CD4-positive, alpha-beta T cell treated with Interleukin-4 for 4 hours (primary cell): ENCODE results near the gene ASB1.

Experiments used
- DNase-seq: peaks from one replicate; pipeline ENCODE4 v3.0.0-alpha.2; 2020

Gene ASB1

DNA sequence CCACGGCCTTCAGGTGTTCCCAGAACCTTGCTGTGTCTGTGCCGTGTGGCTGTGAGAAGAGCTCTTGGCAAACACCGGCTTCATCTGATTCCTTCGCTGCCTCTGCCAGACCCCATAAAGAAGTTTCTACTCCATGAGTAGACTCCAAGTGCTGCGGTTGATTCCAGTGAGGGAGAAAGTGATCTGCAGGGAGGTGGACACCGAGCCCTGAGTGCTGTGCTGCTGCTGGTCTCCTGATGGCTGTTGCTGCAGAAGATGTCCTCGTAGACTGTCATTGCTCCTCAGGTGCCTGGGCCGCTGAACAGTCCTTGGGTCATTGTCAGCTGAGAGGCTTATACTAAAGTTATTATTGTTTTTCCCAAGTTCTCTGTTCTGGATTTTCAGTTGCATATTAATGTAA lies 19.6 kb downstream of the ASB1 start:
- no peak for DNase-seq

DNA sequence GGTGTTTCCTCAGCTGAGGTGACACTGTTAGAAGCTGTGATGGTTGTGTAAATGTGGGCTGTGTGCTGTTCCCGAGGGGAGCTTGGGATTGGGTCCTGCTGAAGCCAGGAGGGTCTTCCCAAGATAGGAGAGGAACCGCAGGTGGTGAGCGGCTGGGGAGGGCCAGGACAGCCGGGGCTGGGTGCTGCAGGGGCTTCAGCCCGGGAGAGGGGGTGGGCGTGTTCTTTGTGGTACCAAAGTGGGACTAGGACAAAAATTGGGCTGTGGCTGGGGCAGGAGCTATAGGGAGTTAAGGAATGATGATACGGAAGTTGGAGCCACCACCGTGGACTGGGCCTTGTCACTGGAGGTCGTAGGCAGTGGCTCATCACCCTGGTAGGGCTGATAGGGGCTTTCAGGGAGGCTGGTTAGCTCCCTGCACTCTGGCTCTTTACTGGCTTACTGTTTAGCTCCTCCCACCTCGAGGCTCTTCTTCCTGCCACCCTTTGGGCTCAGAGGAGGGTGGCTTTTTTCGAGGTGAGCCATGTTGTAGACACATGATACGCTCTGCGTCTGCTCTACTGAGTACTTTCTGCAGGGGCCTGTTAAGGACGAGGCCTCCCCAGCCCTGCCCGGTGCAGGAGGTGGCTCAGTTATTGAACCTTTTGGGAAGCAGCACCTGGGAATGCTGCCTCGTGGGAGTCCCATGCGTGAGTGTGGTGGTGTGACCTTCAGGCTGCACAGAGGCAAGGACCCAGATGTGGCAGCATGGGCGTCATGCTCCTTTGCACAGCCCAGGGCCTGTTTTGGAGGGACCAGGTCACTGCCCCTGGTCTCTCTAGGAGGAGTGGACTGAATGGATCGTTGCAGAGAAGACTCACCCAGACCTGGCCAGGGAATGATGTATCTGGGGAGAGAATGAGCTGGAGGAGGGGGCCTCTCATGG lies 21.6 kb downstream of the ASB1 start:
- DNase-seq, result no peak

DNA sequence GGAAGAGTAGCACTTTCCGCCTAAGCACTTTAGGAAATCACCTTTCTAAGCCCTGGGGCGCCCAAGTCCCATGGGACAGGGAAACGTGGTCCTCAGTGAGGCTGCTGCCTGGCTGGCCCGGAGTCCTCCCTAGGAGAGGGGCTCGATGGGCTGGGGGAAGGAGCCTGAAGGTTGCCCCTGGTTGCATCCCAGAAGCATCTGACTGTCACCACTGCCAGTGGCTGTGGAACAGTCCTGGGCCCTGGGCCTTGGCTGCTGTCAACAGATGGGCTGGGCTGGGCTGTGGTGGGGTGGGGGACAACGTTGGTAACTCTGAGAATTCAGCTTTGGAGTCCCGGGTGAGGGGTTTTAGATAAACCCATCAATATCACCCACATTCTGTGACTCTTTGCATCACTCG lies 22.5 kb downstream of the ASB1 start:
- no peak for DNase-seq

DNA sequence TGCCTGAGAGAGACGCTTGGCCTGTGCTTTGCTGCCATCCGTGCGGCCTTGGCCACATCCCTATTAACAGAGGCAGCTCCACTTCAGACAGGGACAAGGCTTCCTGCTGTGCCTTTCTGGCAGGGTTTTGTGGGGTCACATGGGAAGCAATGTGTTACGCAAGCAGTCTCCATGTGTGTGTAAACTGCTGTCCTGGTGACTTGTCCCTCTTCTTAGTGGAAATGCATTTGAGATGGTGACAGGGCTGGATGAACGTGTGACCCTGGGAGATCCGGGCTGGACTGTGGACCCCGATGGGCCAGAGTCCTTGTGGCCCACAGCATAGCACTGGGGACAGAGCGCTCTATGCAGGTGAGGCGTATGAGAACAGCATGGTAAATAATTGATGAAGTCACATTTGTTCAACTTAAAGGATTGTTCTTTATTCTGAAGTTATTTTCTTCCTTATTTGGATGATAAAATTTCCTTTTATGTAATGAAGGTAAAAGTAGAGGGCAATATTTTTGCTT lies 23.2 kb downstream of the ASB1 start:
- no peak for DNase-seq

DNA sequence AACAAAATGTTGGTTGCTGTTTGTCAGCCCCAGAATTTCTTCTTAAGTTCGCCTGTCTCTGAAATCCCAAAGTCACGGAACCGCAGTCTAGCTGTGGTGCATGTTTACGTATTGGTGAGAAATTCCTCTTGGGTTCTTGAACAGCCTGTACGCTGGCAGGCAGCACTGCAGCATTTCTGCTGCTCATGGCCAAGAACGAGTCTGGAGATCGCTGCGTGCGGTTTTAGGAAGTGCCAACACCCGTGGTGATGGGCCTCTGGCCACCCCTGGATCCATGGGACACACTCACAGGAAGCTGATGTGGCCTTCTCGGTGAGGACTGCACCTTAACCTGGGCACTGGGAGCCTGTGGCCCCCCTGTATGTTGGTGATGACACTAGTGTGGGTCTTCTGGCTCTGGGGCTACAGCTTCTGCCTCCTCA lies 23.7 kb downstream of the ASB1 start:
- DNase-seq, result no peak

DNA sequence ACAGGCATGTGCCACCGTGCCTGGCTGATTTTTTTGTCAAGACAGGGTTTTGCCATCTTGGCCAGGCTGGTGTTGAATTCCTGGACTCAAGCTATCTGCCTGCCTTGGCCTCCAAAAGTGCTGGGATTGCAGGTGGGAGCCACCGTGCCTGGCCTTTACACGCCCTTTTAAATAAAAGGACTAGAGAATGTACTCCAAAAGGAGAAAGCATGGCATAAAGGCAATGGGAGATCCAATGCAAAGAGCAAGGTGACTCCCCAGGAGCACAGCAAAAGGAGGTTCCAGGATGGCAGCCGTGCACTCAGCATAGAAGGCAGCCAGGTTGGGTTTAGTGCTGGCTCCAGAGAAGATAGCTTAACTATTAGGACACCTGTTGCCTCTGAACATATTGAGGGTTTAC lies 27.1 kb downstream of the ASB1 start:
- no peak for DNase-seq

DNA sequence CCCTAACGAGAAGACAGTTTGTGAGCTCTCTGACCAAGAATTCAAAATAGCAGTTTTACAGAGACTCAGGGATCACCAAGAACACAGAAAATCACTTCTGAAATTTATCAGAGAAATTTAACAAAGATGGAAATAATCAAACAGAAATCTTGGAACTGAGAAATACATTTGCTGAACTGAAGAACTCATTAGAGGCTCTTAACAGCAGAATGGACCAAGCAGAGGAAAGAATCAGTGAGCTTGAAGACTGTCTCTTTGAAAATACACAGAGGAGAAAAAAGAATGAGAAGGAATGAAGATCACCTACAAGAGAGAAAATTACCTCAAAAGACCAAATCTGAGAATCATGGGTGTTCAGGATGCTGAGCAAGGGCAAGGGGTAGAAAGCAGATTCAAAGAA lies 29.7 kb downstream of the ASB1 start:
- DNase-seq, result no peak

DNA sequence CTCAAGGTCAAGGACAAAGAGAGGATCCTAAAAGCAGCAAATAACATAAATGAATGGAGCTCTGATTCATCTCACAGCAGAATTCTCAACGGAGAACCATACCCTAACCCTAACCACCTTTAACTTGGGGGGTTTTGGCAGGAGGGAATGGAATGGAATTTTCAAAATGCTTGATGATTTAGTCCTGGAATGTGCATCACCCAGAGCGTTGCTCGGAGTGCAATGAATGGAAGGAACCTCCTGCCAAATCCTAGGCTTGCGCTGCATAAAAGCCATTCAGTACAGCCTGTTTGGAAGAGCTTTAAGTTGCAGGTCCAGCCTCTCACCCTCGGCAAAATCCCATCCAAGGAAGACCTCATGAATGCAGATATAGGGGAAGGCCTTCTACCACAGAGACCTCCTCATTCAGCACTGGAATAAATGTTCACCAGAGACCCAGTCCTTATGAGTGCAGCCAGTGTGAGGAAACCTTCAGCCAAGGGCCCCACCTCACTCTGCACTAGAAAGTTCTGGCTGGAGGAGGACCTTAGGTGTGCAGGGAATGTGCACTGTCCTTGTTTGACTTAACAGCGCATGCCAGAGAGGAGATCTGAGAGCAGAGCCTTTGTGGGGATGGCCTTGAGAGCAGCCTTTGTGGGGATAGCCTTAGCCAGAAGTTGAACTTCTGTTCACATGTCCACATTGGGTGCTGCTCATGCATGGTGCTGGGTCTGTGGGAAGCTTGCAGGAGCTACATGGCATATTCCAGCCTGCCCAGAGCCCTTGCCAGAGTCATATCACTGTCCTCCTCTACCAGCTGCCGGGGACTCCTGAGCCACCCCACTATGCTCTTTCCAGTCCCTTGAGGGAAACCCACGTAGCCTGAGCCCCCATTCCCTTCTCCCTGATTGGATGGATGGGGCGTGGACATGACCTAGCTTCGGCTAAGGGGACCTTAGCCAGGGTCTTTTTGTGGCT lies 30.5 kb downstream of the ASB1 start:
- DNase-seq, result no peak

DNA sequence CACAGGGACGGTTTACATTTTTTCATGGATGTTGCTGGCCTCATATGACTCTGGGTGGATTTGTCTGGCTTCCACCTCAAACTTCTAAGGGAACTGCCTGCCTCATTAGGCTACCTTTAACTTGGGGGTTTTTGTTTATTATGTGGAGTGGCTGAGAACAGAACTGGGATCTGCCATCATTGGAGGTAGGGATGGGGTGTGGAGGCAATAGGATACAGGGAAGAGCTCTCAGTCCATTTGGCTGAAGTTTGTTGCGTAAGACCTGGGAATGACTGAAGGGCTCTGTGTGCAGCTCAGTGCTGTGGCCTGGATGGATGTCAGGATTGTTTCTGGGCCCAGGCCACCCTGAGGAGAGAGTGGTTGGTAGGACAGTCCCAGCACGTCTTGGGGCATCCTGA lies 31.2 kb downstream of the ASB1 start:
- DNase-seq, result no peak

DNA sequence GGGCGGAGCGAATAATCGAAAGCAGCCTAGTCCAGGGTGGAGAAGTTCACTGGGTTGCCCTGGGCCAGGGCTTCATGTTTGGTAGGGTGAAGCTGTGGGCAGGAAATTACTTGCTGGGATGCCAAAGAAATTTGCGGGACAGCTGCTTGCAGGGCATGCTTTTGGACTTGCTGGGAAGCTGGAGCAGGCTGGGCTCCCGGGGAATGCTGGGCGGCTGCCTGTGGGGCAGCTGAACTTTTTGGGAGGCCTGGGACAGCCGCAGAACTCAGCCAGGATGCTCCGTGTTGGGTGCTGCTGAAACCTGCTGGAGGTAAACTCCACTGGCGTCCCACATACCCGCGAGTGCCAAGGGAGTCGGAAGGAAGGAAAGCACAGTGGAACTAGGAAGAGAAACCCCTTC lies 31.9 kb downstream of the ASB1 start:
- DNase-seq, result no peak

DNA sequence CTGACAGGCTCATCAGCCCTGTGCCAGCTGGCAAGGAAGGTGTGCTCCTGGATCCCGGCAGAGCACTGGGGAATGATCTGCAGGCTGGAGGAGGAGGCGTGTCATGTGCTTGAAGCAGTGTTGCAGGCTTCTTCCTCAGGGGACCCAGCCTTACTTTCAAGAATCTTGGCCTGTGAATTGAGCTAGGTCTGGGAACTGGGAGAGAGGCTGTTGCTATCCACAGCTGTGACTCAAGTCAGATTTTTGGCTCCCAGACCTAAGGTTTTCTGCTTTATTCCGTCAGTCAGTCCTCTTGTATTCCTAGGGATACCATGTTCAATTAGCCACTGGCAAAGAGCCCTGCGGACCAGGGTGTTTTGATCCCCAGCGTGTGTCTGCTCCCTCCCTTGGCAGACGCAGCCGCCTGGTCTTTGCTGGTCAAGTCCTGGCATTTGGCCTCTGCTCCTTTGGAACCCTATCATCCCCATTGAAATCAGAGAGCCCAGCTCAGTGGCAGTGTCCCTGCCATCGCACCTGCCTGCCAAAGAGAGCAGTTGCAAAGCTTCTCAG lies 32.4 kb downstream of the ASB1 start:
- DNase-seq, result no peak

DNA sequence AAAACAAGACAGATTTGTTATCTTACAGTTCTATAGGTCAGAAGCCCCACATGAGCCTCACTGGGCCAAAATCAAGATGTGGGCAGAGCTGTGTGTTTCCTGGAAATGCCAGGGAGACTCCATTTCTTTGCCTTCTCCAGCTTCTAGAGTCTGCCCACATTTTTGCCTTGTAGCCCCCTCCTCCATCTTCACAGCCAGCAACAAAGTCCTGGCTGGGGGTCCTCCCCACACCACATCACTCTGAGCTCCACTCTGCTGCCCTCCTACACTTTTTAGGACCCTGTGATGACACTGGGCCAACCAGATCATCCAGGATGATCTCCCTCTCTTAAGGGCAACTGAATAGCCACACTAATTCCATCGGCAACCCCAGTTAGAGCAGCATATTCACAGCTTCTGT lies 34.3 kb downstream of the ASB1 start:
- no peak for DNase-seq

DNA sequence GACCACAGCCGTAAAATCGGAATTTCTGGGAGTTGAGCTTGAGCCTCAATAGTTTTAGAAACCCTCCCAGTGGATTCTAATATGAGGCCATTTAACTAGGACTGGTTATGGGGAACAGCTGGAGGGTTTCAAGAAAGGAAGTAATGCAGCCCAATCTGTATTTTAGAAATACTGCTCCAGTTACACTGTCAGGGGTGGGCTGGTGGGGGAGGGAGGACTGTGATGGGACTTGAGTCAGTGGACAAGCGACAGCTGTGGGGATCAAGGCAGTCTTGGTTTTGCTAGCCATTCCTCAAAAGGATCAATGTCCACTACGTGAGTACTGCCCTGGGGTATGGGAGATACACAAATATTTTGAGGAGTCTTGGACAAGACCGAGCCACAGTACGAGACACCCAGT lies 34.8 kb downstream of the ASB1 start:
- DNase-seq, result no peak

DNA sequence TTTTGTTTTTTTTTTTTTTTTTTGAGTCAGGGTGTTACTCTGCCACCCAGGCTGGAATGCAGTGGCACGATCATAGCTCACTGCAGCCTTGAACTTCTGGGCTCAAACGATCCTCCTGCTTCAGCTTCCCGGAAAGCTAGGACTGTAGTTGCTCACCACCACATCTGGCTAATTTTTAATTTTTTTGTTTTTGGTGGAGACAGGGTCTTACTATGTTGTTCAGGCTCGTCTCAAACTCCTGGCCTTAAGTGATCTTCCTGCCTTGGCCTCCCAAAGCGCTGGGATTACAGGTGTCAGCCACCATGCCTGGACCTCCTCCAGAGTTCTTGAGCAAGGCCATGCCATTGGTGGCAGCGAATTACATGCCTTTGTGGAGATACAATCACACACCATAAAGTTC lies 35.2 kb downstream of the ASB1 start:
- DNase-seq, result no peak

DNA sequence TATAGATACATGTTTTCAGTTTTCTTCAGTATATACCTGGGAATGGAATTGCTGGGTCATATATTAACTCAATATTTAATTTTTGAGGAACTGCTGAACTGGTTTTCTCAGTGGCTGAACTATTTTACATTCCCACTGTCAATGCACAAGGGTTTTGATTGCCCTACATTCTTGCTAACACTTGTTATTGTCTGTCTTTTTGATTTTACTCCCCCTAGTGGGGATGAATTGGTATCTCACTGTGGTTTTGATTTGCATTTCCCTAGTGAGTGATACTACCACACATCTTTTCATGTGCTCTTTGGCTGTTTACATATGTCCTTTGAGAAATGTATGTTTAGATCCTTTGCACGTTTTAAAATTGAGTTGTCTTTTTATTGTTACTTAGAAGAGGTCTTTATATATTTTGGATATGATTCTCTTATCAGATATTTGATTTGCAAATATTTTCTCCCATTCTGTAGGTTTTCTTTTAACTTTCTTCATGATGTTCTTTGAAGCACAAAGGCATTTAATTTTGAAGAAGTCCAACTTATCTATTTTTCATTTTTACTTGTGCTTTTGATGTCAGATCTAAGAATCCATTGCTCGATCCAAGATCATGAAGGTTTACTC lies 36.2 kb downstream of the ASB1 start:
- peak; percentile 60 for DNase-seq

DNA sequence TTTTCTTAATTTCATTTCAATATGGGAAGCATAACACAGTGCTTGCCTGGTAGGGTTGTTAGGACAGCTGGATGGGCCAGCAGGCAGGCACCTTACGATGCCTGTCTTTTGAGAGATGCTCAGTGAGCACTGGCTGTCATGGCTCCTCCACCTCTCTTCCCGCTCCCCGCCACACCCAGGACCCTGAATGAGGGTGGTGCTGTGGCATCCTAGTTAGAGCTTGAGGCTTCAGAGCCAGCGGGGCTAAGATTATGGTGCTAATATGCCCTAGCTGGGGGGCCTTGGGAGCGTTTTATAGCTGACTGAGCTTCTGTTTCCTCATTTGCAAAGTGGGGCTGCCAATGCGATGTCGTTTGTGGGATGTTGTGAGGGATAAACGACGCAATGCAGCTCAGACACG lies 37.7 kb downstream of the ASB1 start:
- no peak for DNase-seq

DNA sequence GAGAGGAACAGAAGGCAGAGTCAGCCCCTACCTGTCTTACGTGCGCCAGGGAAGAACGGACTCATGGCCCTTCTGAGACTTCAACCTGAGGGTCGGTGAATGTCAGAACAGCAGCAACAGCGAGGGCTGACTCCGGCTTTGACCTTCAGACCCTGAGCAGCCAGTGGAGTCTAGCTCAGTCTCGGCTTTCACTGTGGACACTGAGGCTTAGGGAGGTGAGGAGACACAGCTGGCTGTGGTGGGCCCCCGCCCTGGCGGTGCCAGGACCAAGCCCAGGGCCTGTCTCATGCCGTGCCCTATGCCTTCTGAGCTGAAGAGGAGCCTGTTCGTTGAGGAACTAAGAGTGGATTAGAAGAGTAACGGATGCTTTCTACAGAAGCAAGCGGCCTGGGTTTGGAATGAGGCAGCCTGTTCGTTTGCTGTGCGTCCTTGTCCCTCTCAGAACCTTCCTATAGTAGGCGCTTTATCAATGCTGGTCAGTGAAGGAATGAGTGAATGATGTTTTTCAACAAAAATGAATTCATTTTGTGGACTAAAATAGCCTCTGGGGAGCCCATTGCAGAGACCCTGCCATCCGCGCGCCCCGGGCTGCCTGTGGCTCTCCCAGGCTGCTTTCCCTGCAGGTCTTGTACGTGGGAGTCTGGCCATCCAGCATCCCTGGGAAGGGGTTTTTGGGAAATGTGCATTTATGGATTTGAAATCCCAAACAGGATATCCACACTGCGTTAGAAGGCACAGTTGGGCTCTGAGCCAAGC lies 38.9 kb downstream of the ASB1 start:
- DNase-seq, result no peak

DNA sequence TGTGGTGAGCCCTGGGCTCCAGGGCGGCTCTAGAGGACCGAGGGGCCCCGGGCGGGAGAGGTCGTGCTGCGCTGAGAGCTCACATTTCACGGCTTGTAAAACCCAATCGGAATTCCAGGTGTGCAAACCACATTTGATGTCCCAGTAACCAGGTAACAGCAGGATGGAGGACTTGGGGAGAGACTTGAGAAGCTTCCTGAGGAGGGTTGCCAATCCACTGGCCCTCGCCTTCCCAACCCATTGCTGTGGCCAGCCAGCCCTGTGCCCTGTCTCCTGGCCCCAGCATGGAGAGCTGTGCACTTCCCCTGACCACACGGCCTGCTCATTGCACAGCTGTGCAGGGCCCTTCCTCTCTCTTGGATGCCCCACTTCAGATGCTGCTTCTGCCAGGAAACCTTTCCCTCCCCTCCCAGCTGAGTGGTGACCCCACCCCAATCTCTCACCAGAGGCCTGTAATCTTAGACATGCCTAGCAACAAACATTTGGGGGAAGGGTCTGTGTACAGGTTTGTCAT lies 39.6 kb downstream of the ASB1 start:
- no peak for DNase-seq

DNA sequence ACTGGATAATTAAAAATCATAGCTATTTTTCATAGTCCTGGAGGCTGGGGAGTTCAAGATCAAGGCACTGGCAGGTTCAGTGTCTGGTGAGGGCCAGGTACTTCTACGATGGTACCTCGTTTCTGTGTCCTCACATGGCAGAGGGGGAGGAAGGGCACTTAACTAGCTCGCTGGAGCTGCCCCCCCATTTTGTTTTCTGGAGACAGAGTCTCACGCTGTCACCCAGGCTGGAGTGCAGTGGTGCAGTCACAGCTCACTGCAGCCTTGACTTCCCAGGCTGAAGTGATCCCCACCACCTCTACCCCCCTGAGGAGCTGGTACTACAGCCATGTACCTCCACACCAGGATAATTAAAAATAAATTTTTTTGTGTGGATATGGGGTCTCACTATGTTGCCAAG lies 40.3 kb downstream of the ASB1 start:
- DNase-seq, result no peak

DNA sequence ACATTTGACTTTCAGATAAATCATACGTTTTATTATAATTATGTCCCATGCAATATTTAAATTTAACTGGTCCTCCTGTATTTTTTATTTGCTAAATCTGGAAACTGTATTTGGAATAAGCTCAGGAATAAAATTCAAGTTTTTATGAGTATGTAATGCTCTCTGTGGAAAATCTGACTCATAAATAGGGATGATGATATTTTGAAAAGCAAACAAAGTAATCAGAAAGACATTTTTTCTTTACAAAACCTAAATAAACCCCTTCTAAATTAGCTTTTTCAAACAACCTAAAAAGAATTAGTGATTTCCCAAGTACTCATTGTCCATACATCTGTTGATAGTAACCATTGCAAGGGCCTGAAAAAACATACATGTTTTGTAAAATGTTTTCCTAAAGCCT lies 41.1 kb downstream of the ASB1 start:
- no peak for DNase-seq

DNA sequence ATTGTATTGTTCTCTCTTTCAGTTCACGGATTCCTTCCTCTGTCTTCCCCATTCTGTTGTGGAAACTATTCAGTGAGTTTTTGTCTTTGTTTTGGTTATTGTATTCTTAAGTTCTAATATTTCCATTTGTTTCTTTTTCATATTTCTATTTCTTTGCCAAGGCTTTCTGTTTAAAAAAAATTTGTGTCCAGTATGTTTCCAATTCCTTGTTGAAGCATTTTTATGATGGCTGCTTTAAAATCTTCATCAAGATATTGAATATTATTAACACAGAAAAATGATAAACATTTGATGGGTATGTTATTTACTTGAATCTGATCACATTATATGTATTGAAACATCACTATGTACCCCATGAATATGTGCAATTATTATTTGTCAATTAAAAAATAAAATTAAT lies 42.4 kb downstream of the ASB1 start:
- no peak for DNase-seq

DNA sequence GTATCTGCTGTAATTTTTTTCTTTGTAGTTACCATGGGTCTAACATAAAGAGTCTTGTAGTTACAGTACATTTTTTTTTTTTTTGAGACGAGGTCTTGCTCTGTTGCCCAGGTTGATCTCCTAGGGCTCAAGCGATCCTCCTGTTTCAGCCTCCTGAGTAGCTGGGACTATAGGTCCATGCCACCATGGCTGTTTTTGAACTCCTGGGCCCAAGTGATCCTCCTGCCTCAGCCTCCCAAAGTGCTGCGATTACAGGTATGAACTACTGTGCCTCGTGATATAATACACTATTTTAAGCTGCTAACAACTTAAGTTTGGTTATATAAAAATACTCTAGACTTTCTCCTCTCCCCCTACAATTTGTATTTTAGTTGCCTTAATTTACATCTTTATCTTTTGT lies 46.3 kb downstream of the ASB1 start:
- no peak for DNase-seq
